NCI-H82 treated with DMSO at 0.1 percent for 48 hours (cell line): ENCODE results near the gene RAB35.
"Not testable (repeated sequence)": the region's sequence is repeated elsewhere in the genome, so short reads cannot be mapped to it uniquely, and the experiment has no call there.

Source experiments
- DNase-seq: peaks from one replicate; lab custom pipeline; 2025; ENCODE audit not compliant: unreplicated experiment; lab: John Stamatoyannopoulos, UW

The RAB35 gene

DNA sequence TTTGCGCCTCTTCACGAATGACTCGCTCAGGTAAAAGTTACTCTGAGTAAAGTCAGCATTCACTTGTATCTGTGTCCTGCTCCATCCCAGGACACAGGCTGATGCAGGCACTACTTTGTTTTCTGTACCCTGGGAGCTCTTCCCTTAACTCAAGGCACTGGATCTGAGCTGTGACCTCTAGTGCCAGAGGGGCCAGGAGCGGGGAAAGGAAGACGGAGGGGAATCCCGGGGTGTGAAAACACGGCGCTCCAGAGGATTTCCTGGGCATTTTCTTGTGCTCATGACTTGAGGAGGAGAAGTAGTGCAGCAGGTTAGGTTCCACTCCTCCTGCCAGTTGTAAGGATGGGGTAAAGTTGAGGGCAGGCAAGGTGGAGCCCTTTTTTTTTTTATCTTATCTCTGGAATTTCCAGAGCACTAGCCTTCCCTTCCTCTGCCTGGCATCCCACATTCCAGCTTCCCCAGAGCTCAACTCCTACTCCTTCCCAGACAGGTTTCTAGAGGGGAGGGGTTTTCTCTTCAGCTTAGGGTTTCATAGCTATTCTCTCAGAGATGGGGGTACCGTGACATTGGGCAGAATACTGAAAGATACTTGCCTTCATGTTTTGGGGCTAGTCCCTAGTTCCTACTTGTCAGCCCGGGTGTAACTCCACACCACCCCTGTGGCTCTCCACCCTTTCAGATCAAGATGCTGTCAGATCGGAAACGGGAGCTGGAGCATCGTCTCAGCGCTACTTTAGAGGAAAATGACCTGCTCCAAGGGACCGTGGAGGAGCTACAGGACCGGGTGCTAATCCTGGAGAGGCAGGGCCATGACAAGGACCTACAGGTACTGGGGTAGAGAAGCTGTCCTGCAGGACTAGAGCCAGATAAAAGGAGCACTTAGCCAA lies 52.3 kb downstream of the RAB35 start:
- DNase-seq = no peak

DNA sequence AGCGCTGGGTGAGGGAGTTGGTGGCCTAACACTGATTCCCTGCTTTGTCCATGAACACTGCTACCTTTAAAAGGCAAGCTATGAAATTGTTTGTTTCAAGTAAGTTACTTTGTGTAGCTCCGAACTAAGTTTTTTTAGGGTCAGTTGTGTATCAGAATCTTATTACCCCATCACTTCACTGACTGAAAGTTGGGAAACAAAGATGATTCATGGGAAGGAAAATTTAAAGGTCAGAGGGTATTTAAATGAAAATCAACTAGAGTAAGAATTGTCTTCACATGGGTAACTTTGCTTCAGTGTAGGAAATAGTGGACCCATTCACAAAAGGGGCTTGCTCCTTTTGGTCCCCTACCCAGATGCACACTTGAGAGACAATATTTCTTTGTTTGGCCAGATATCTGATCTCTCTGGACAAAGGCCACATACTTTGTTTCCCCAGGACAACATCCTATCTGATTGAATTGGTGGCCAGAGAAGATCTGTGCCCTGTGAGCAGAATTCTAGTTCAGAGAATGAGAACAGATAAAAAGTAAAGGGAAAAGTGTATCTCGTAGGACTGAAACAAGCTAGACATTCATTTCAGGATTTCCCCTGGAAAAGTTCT lies 53.5 kb downstream of the RAB35 start:
- DNase-seq = no peak

DNA sequence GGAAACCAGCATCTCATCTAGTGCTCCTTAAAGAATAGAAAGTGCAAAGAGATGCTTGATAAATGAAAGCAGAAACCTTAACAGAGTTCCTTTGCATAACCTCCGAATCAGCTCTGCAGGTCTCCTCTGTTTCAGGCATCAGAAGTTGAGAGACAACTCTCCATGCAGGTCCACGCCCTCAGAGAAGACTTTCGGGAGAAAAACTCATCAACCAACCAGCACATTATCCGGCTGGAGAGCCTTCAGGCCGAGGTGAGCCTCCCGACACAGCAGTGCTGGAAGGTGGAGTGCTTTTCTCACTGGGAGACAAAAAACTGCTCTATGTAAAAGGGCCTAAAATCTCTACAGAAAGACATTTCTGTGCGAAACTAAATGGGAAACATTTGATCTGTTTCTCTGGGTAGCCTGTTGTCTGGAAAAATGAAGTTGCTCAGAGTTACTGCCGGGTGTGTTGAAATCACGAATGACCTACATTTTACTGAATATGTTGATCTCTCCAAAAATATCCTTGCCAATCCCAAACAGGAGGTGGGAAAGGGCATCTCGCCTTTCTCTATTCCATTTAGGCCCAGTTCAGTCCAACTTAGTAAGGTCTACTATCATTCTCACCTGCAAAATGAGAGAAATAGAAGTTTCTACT lies 54.9 kb downstream of the RAB35 start:
- DNase-seq = no peak

DNA sequence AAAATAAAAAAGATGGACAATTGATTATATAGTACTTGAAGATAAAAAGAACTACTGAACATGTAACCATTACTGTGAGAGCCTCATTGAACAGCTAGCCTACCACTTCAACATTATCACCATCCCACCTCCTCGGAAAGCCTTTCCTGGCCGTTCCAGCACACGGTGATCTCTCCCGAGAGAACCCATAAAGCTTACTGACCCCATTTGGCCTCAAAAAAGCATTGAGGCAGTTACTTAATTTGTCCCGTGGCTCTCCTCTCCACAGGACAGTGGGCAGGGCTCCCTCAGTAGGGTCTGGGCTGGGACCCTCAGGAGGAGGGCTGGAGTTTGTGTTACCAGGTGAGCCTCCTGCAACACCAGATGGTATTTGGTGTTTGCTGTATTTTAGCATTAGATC lies 55.8 kb downstream of the RAB35 start:
- DNase-seq = no peak

- no peak for DNase-seq
These were observed 56.4 kb downstream of the RAB35 start for GRCh38 chr12:120060196-120060595.

DNA sequence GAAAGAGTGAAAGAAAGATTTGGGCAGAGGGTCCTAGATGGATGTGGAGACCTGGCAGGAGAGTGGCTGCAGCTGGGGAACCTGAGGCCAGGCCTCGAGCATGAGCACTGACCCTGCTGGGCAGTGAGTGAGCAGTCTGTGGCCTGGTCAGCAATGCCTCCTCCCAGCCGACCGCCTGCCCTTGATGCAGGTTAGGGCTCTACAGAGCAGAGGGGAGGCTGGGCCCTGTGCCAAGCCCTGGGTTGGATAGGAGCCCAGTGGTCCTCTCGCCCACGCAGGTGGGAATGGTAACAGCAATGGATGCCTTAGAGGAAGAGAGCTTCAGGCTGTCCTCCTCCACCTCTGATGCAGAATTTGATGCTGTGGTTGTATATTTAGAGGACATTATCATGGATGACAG lies 59.8 kb downstream of the RAB35 start:
- DNase-seq = no peak

- no peak for DNase-seq
These were observed 61.1 kb downstream of the RAB35 start for GRCh38 chr12:120055231-120056000.

- no peak for DNase-seq
These were observed 62.3 kb downstream of the RAB35 start for GRCh38 chr12:120054293-120054692.

GRCh38 chr12:120051535-120051934 lies 65.0 kb downstream of the RAB35 start:
- no peak for DNase-seq

DNA sequence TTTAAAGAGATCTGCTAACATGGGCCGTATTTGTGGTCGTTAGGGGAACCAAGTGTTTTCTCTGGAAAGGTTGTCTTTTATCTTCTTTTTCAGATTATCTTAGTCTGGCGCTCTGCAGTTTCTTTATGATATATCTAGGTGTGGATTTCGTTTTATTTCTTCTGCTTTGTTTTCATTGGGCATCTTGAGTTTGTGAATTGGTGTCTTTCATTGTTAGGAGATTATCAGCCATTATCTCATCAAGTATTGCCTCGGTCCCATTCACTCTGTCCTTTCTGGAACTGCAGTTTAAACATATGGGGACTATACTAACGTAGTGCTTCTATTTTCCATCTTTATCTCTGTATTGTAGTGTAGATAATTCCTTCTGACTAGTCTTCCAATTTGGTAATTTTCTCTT lies 67.1 kb downstream of the RAB35 start:
- DNase-seq = no peak

DNA sequence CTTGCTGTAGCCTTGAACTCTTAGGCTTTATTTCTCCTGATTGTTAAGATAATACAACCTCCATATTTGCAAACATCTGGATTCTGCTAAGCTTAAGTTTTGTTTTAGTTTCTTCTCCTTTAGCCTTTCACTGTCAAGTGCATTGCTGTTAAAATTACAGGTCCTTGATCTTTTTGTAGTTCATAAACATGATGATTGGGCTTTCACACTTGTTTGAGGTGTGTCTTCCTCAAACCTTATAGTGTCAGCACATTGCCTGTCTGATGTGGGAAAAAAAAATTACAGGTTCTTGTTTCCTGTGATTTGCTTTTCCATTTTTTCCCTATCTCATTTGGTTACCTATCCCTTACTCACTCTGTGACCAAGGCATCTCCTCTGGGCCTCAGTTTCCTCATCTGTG lies 68.3 kb downstream of the RAB35 start:
- DNase-seq = no peak

DNA sequence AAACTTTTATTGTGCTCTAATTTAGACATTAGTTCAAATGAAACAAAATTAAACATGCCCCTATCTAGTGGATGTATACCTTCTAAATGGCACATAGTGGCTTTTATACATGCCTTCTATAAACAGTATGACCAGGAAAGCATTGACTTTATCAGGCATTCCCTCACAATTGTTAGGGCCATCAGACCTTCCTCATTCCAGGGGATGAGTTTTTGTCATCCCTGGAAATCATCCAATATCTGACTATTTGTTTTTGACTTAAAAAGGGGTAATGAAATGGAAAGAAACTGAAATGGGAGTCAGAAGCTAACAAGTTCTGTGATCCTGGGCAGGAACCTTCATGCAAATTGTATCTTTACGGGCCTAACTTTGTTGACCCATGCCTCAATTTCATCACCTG lies 69.5 kb downstream of the RAB35 start:
- no peak for DNase-seq

GRCh38 chr12:120045367-120045766 lies 71.2 kb downstream of the RAB35 start:
- DNase-seq = not testable (repeated sequence)
